HCT116 (cell line): Measurements from ENCODE around the gene TMEM74B.

Experiments used
- CTCF ChIP-seq, 3 experiments: fragments of 200-600 bp in 1 of 3; sonication (generic) in 1 of 3; IDR thresholded peaks in 2 of 3; conservative IDR thresholded peaks in 1 of 3; 2 replicates each; pipeline ENCODE4 v1.5.1; 2012 to 2017; ENCODE audit warnings: low read depth in 2 of 3, low read length in 2 of 3, antibody characterized with exemption in 1 of 3, borderline replicate concordance in 1 of 3, control low read depth in 1 of 3, mild to moderate bottlenecking in 1 of 3, mixed read lengths in 1 of 3, mixed run types in 1 of 3, moderate library complexity in 1 of 3; ENCODE audit not compliant: insufficient read depth in 1 of 3
- EZH2 ChIP-seq: fragments of 200-600 bp; sonication (generic); IDR thresholded peaks from 2 replicates; pipeline ENCODE4 v1.6.1; 2017; ENCODE audit warnings: antibody characterized with exemption, mixed run types
- POLR2A ChIP-seq: IDR thresholded peaks from 2 replicates; pipeline ENCODE4 v1.7.0; 2011; ENCODE audit warnings: borderline replicate concordance; ENCODE audit not compliant: insufficient read depth, insufficient read length; ENCODE audit errors: extremely low read depth
- POLR2AphosphoS5 ChIP-seq: IDR thresholded peaks from 2 replicates; pipeline ENCODE4 v1.6.1; 2011; ENCODE audit warnings: mild to moderate bottlenecking, low read depth, low read length, moderate library complexity
- TCF7L2 ChIP-seq: IDR thresholded peaks from 2 replicates; pipeline ENCODE4 v1.7.0; 2011; ENCODE audit warnings: borderline replicate concordance, inconsistent platforms; ENCODE audit not compliant: insufficient read depth, insufficient read length; ENCODE audit errors: extremely low read depth
- YY1 ChIP-seq: IDR thresholded peaks from 2 replicates; pipeline ENCODE4 v1.6.1; 2011; ENCODE audit warnings: low read length, low read depth, moderate library complexity, mild to moderate bottlenecking; ENCODE audit not compliant: insufficient replicate concordance; ENCODE audit errors: extremely low read depth
- ZFX ChIP-seq: fragments of 450-650 bp; IDR thresholded peaks from 2 replicates; pipeline ENCODE4 v1.6.1; 2017

- TF ChIP-seq CTCF (IDR thresholded peaks at IDR 0.05 in 2 of 3, conservative IDR thresholded peaks at IDR 0.05 in 1 of 3; ENCODE audit: borderline replicate concordance in 1 of 3, insufficient read depth in 1 of 3, low read depth in 2 of 3, low read length in 2 of 3) = no peak
- TF ChIP-seq TCF7L2 = no peak
- no peak for TF ChIP-seq EZH2
- no peak for TF ChIP-seq POLR2A
- 0 out of 2 replicates have a peak, but pooled peaks have one; percentile 10 for TF ChIP-seq ZFX
- no peak for TF ChIP-seq YY1
- no peak for TF ChIP-seq POLR2AphosphoS5
Observed at GRCh38 chr20:1198751-1199150, 14.0 kb upstream of the TMEM74B start.
